ENCODE data around the gene CASS4. TPM values are rescaled to one million over a fixed set of nuclear protein-coding genes. Genes with fewer than 3 reads are reported as not detected.

CASS4 gene
- total RNA-seq, 1 donor: 3.5 TPM

- no peak overlapping the region for H3K4me3 ChIP-seq (ENCODE audit: low read depth, low read length)
- no peak for DNase-seq (ENCODE audit: low read depth)
- TF ChIP-seq CTCF (IDR thresholded peaks at IDR 0.05; ENCODE audit: insufficient read depth, low read depth, low read length): no peak
Observed at GRCh38 chr20:56431471-56431870, 19.4 kb downstream of the CASS4 start.

GRCh38 chr20:56433221-56433879, 21.3 kb downstream of the CASS4 start:
- no peak overlapping the region for H3K4me3 ChIP-seq (ENCODE audit: low read depth, low read length)
- TF ChIP-seq CTCF (IDR thresholded peaks at IDR 0.05; ENCODE audit: insufficient read depth, low read depth, low read length): no peak
- DNase-seq (ENCODE audit: low read depth): no peak

GRCh38 chr20:56433880-56434255, 21.8 kb downstream of the CASS4 start:
- H3K4me3 ChIP-seq (ENCODE audit: low read depth, low read length): no peak overlapping the region
- no peak for TF ChIP-seq CTCF (IDR thresholded peaks at IDR 0.05; ENCODE audit: insufficient read depth, low read depth, low read length)
- DNase-seq (ENCODE audit: low read depth): peak; percentile 52

GRCh38 chr20:56437196-56437960, 25.3 kb downstream of the CASS4 start:
- DNase-seq (ENCODE audit: low read depth): no peak
- H3K4me3 ChIP-seq (ENCODE audit: low read depth, low read length): no peak overlapping the region
- TF ChIP-seq CTCF (IDR thresholded peaks at IDR 0.05; ENCODE audit: insufficient read depth, low read depth, low read length): no peak

- DNase-seq (ENCODE audit: low read depth): no peak
- no peak overlapping the region for H3K4me3 ChIP-seq (ENCODE audit: low read depth, low read length)
- TF ChIP-seq CTCF (IDR thresholded peaks at IDR 0.05; ENCODE audit: insufficient read depth, low read depth, low read length): no peak
Observed at GRCh38 chr20:56438284-56438683, 26.2 kb downstream of the CASS4 start.

GRCh38 chr20:56439771-56440291, 27.8 kb downstream of the CASS4 start:
- no peak for TF ChIP-seq CTCF (IDR thresholded peaks at IDR 0.05; ENCODE audit: insufficient read depth, low read depth, low read length)

More at GRCh38 chr20:56439771-56440291, 27.8 kb downstream of the CASS4 start:
- peak; percentile 94 for DNase-seq (ENCODE audit: low read depth)
- no peak overlapping the region for H3K4me3 ChIP-seq (ENCODE audit: low read depth, low read length)
